Caki2 (cell line): ENCODE measurements around the gene LY9. TPM values are rescaled to one million over a fixed set of nuclear protein-coding genes. Genes with fewer than 3 reads are reported as not detected.
A peak's percentile ranks its signal among the peaks of the same experiment; 100 is the strongest.

Source experiments
- DNase-seq: peaks from one replicate; pipeline ENCODE4 v3.0.0-alpha.2; 2015; ENCODE audit warnings: low read depth
- in situ Hi-C: cut with HindIII; loops from 2 replicates; pipeline ENCODE4 v1.10.0; 2016; ENCODE audit warnings: low sequenced_read_pairs, low pct_unique_long_range_greater_than_20kb, mixed read lengths
- total RNA-seq: library from RNA; depleted of rRNA; stranded (reverse); fragments of >200 nt; shearing (Covaris generic); gene quantifications from 2 replicates; pipeline ENCODE4 v1.2.3, GENCODE V29; 2014; ENCODE audit warnings: low replicate concordance

The LY9 gene
- total RNA-seq, 1 experiment from 2014 or later: not detected

GRCh38 chr1:160797861-160798273 lies 1.9 kb downstream of the LY9 start:
- no peak for DNase-seq
- in situ Hi-C loops: no loop called here

- no peak for DNase-seq
- in situ Hi-C loops: no loop called here
Measured at GRCh38 chr1:160798439-160798838, 2.5 kb downstream of the LY9 start.

DNA sequence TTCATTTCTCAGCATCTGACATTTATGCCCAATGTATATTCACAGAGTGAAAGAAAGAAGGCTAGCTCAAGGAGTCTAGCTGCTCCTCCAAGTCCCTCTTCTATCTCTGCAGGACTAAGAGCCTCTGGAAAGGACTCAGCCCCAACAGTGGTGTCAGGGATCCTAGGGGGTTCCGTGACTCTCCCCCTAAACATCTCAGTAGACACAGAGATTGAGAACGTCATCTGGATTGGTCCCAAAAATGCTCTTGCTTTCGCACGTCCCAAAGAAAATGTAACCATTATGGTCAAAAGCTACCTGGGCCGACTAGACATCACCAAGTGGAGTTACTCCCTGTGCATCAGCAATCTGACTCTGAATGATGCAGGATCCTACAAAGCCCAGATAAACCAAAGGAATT lies 3.7 kb downstream of the LY9 start:
- no peak for DNase-seq
- in situ Hi-C loops: no loop called here

DNA sequence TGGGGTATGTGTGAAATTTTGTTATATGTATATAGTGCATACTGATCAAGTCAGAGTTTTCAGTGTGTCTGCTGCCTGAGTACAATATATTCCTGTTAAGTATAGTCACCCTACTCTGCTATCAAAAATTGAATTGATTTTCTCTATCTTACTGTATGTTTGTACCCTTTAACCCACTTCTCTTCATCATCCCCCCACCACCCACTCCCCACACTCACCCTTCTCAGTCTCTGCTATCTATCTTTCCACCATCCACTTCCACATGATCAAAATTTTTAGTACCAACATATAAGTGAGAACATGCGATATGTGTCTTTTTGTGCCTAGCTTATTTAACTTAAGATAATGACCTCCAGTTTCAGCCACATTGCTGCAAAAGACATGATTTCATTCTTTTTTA lies 4.2 kb downstream of the LY9 start:
- DNase-seq: no peak
- in situ Hi-C loops: no loop called here

- in situ Hi-C loops: no loop called here
Measured at GRCh38 chr1:160800645-160801408, 4.9 kb downstream of the LY9 start.

GRCh38 chr1:160801836-160802580 lies 6.0 kb downstream of the LY9 start:
- in situ Hi-C loops: no loop called here
- DNase-seq: no peak

More at GRCh38 chr1:160800645-160801408, 4.9 kb downstream of the LY9 start:
- no peak for DNase-seq

DNA sequence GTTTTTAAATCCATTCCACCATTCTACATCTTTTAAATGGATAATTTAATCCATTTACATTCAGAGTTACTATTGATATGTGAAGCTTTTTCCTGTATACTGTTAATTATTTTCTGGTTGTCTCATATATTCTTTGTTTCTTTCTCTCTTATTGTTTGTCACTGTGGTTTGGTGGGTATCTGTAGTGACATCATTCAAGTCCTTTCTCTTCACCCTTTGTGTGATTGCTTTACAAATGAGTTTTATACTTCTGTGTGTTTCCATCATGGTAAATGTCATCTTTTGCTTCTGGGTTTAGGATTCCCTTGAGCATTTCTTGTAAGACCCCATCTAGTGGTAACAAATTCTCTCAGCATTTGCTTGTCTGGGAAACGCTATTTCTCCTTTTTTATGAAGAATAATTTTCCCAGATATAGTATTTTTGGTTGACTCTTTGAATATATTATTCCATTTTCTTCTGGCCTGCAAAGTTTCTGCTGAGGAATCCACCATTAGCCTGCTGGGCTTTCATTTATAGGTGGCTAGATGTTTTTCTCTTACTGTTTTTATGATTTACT lies 10.2 kb downstream of the LY9 start:
- no peak for DNase-seq

DNA sequence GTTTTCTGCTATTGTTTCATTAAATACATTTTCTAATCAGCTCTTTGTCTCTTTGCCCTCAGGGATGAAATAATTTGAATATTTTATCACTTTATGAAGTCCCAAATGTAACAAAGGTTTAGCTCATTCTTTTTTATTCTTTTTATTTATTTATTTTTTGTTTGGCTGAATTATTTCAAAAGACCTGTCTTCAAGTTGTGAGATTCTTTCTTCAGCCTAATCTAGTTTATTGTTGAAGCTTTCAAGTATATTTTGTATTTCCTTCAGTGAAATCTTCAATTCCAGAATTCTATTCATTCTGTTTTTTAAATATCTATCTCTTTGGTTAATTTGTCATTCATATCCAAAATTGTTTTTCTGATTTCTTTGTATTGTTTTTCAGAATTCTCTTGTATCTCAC lies 10.8 kb downstream of the LY9 start:
- DNase-seq: no peak
- in situ Hi-C loops: no loop called here

More for the DNA sequence above, 10.2 kb downstream of the LY9 start:
- in situ Hi-C loops: no loop called here

- in situ Hi-C loops: no loop called here
- no peak for DNase-seq
Measured at GRCh38 chr1:160807247-160807646, 11.3 kb downstream of the LY9 start.

GRCh38 chr1:160807738-160808137 lies 11.8 kb downstream of the LY9 start:
- in situ Hi-C loops: no loop called here
- DNase-seq: no peak

GRCh38 chr1:160808289-160808688 lies 12.3 kb downstream of the LY9 start:
- no peak for DNase-seq
- in situ Hi-C loops: no loop called here

- in situ Hi-C loops: no loop called here
- DNase-seq: no peak
Measured at GRCh38 chr1:160810486-160810885, 14.5 kb downstream of the LY9 start.

DNA sequence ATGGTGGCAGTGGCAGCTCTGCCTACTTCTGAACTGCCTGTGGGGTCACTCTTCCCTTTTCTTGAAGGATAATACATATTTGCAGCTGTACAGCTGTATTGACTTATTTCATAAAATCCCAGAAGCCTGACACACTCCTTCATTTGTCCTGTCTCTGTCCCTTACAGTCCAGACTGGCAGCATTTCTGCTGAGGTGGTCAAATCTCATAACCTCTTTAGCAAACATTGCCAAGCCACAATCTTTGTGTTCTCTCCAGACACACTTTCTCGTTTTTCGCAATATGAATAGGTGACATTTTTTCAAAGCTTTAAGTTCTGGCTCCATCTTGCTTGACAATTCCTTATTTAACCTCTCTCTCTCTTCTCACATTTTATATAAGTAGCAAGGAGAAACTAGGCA lies 15.2 kb downstream of the LY9 start:
- in situ Hi-C loops: no loop called here
- DNase-seq: no peak

- in situ Hi-C loops: no loop called here
- DNase-seq: peak; percentile 67
Measured at GRCh38 chr1:160813215-160813614, 17.2 kb downstream of the LY9 start.

DNA sequence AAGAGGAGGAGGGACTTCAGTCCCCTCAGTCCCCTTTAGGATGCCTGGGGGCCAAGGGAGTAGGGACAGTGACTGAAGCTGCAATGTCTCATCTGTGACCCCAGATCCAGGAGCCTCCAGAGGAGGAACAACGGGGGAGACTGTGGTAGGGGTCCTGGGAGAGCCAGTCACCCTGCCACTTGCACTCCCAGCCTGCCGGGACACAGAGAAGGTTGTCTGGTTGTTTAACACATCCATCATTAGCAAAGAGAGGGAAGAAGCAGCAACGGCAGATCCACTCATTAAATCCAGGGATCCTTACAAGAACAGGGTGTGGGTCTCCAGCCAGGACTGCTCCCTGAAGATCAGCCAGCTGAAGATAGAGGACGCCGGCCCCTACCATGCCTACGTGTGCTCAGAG lies 18.3 kb downstream of the LY9 start:
- no peak for DNase-seq
- in situ Hi-C loops: no loop called here

- in situ Hi-C loops: no loop called here
- no peak for DNase-seq
Measured at GRCh38 chr1:160814856-160815255, 18.9 kb downstream of the LY9 start.

- DNase-seq: no peak
- in situ Hi-C loops: no loop called here
Measured at GRCh38 chr1:160818207-160818937, 22.4 kb downstream of the LY9 start.

GRCh38 chr1:160819186-160819585 lies 23.2 kb downstream of the LY9 start:
- no peak for DNase-seq
- in situ Hi-C loops: no loop called here

DNA sequence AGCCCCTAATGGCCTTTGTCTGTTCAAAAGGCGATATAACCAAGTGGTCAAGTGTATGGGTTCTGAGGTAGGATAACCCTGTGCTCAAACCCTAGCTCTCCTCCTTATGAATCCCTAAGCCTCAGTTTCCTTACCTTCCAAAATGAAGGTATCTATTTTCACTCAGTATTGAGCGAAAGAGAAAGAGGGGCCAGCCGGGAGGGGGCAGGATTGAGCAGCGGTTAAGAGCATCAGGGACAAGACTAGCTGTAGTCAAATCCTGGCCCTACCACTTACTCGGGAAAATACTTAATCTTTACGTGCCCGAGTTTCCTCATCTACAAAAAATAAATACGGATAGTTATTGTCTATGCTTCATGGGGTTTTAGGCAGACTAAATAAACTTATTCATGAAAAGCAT lies 25.7 kb downstream of the LY9 start:
- DNase-seq: no peak
- in situ Hi-C loops: no loop called here
